SK-N-SH (cell line): Measurements from ENCODE around the gene PCSK2. TPM values are rescaled to one million over a fixed set of nuclear protein-coding genes. Genes with fewer than 3 reads are reported as not detected.
"Not testable (repeated sequence)": the region's sequence is repeated elsewhere in the genome, so short reads cannot be mapped to it uniquely, and the experiment has no call there.

ENCODE experiments used
- CTCF ChIA-PET: fragments of 300-600, 350-600 bp; formaldehyde crosslinking; extraction: SDS; loops from one replicate; lab custom pipeline; 2021; lab: Yijun Ruan, JAX
- POLR2A ChIA-PET: fragments of 350-600 bp; sonication (Branson Sonifier 250); formaldehyde crosslinking; extraction: SDS; loops from one replicate; lab custom pipeline; 2020; ENCODE audit warnings: antibody characterized with exemption, inconsistent platforms; lab: Yijun Ruan, JAX
- DNase-seq: peaks from one replicate; pipeline ENCODE4 v3.0.0; 2012
- H2AFZ ChIP-seq: fragments of 200-600 bp; sonication (generic); 2 replicates; pipeline ENCODE4 v1.8.1; 2016; ENCODE audit warnings: antibody characterized with exemption, mild to moderate bottlenecking, low read depth
- H3F3A ChIP-seq: fragments of 200-600 bp; sonication (generic); replicated peaks from 2 replicates; pipeline ENCODE3; 2016; ENCODE audit warnings: antibody characterized with exemption, mild to moderate bottlenecking; ENCODE audit not compliant: insufficient read depth
- H3K27ac ChIP-seq, 2 experiments: fragments of 200-500 bp in 1 of 2; fragments of 200-600 bp in 1 of 2; sonication (Bioruptor generic) in 1 of 2; sonication (generic), shearing (Covaris generic) in 1 of 2; 2 replicates each; pipeline versions ENCODE4 v1.5.1 to v1.6.1; 2014 to 2016; ENCODE audit warnings: low read depth in 2 of 2, inconsistent platforms in 1 of 2, low read length in 1 of 2, mild to moderate bottlenecking in 1 of 2, mixed read lengths in 1 of 2
- H3K27me3 ChIP-seq: fragments of 200-600 bp; sonication (generic), shearing (Covaris generic); 2 replicates; pipeline ENCODE4 v1.6.1; 2016; ENCODE audit warnings: mixed run types; ENCODE audit not compliant: insufficient read depth
- H3K36me3 ChIP-seq, 2 experiments: fragments of 200-500 bp in 1 of 2; fragments of 200-600 bp in 1 of 2; sonication (Bioruptor generic) in 1 of 2; sonication (generic) in 1 of 2; replicated peaks in 1 of 2; 2 replicates each; pipeline versions ENCODE3 to v1.5.1; 2014 to 2016; ENCODE audit warnings: low read length in 1 of 2, mild to moderate bottlenecking in 1 of 2; ENCODE audit not compliant: insufficient read depth in 2 of 2, control insufficient read depth in 1 of 2
- H3K4me1 ChIP-seq, 2 experiments: fragments of 200-500 bp in 1 of 2; fragments of 200-600 bp in 1 of 2; sonication (Bioruptor generic) in 1 of 2; sonication (generic), shearing (Covaris generic) in 1 of 2; 2 replicates each; pipeline versions ENCODE4 v1.5.1 to v1.6.1; 2014 to 2016; ENCODE audit warnings: low read depth in 1 of 2, low read length in 1 of 2, mixed run types in 1 of 2; ENCODE audit not compliant: insufficient read depth in 2 of 2, control insufficient read depth in 1 of 2
- H3K4me2 ChIP-seq: fragments of 200-600 bp; sonication (generic), shearing (Covaris generic); 2 replicates; pipeline ENCODE4 v1.6.1; 2017; ENCODE audit warnings: mixed run types
- H3K4me3 ChIP-seq, 2 experiments: fragments of 200-500 bp in 1 of 2; fragments of 200-600 bp in 1 of 2; sonication (Bioruptor generic) in 1 of 2; sonication (generic), shearing (Covaris generic) in 1 of 2; 2 replicates each; pipeline versions ENCODE4 v1.5.1 to v1.8.1; 2014 to 2016; ENCODE audit warnings: low read depth in 2 of 2, inconsistent platforms in 1 of 2, low read length in 1 of 2, mild to moderate bottlenecking in 1 of 2, mixed read lengths in 1 of 2, moderate library complexity in 1 of 2
- H3K79me2 ChIP-seq: fragments of 200-600 bp; sonication (generic); 2 replicates; pipeline ENCODE4 v1.8.1; 2017; ENCODE audit warnings: mild to moderate bottlenecking; ENCODE audit not compliant: insufficient read depth
- H3K9ac ChIP-seq: fragments of 200-600 bp; sonication (generic); 2 replicates; pipeline ENCODE4 v1.6.1; 2017; ENCODE audit warnings: mixed run types
- H3K9me2 ChIP-seq: fragments of 200-600 bp; sonication (generic); 2 replicates; pipeline ENCODE4 v1.6.1; 2017; ENCODE audit warnings: mixed run types
- H3K9me3 ChIP-seq: fragments of 200-600 bp; sonication (generic); 2 replicates; pipeline ENCODE4 v1.6.1; 2017; ENCODE audit warnings: mixed run types, mild to moderate bottlenecking, moderate library complexity
- H4K20me1 ChIP-seq: fragments of 200-600 bp; sonication (generic); 2 replicates; pipeline ENCODE4 v1.6.1; 2017; ENCODE audit warnings: mild to moderate bottlenecking, mixed run types; ENCODE audit not compliant: insufficient read depth
- CHD2 ChIP-seq: fragments of 150-350 bp; IDR thresholded peaks from 2 replicates; pipeline ENCODE4 v1.6.1; 2018; ENCODE audit warnings: low read length; ENCODE audit not compliant: partially characterized antibody
- ELF1 ChIP-seq: IDR thresholded peaks from 2 replicates; pipeline ENCODE4 v1.4.0; 2012
- EP300 ChIP-seq, 2 experiments: IDR thresholded peaks; 2 replicates each; pipeline versions ENCODE4 v1.4.0 to v1.6.1; 2012; ENCODE audit warnings: borderline replicate concordance in 1 of 2, low read depth in 1 of 2, low read length in 1 of 2
- FOXJ3 ChIP-seq: sonication (generic); formaldehyde crosslinking; IDR thresholded peaks from 2 replicates; pipeline ENCODE4 v1.5.1; 2020; ENCODE audit warnings: mild to moderate bottlenecking, missing genetic modification reagents
- JUND ChIP-seq: IDR thresholded peaks from 2 replicates; pipeline ENCODE4 v1.4.0; 2012
- MAX ChIP-seq: IDR thresholded peaks from 2 replicates; pipeline ENCODE4 v1.4.0; 2012; ENCODE audit warnings: low read depth
- MEF2A ChIP-seq: IDR thresholded peaks from 2 replicates; pipeline ENCODE4 v1.4.0; 2012; ENCODE audit warnings: low read depth, borderline replicate concordance
- MXI1 ChIP-seq: IDR thresholded peaks from 2 replicates; pipeline ENCODE4 v1.6.1; 2012; ENCODE audit warnings: mild to moderate bottlenecking, low read depth, low read length, improper control_type of control experiment
- NFIC ChIP-seq: IDR thresholded peaks from 2 replicates; pipeline ENCODE4 v1.4.0; 2012; ENCODE audit warnings: borderline replicate concordance
- NRF1 ChIP-seq: IDR thresholded peaks from 2 replicates; pipeline ENCODE4 v1.6.1; 2012; ENCODE audit warnings: low read depth, mild to moderate bottlenecking, low read length
- POLR2AphosphoS5 ChIP-seq: IDR thresholded peaks from 2 replicates; pipeline ENCODE4 v1.6.1; 2012; ENCODE audit warnings: low read depth, low read length
- RAD21 ChIP-seq: IDR thresholded peaks from 2 replicates; pipeline ENCODE4 v1.6.1; 2012; ENCODE audit warnings: mild to moderate bottlenecking, low read length
- RXRA ChIP-seq: IDR thresholded peaks from 2 replicates; pipeline ENCODE4 v1.4.0; 2012; ENCODE audit warnings: low read depth, mild to moderate bottlenecking, borderline replicate concordance
- SIN3A ChIP-seq: IDR thresholded peaks from 2 replicates; pipeline ENCODE4 v1.6.1; 2012; ENCODE audit warnings: low read depth, mild to moderate bottlenecking, low read length, moderate library complexity, borderline replicate concordance
- SMC3 ChIP-seq: IDR thresholded peaks from 2 replicates; pipeline ENCODE4 v1.6.1; 2012; ENCODE audit warnings: low read depth, low read length, improper control_type of control experiment
- TAF1 ChIP-seq: IDR thresholded peaks from 2 replicates; pipeline ENCODE4 v1.6.1; 2012; ENCODE audit warnings: low read depth, mild to moderate bottlenecking, low read length, moderate library complexity, borderline replicate concordance
- YY1 ChIP-seq: IDR thresholded peaks from 2 replicates; pipeline ENCODE4 v1.4.0; 2012; ENCODE audit warnings: low read depth, mild to moderate bottlenecking
- WGBS: methylation state at CpG from one replicate; pipeline ENCODE4 v1.1.6; 2017; ENCODE audit warnings: low lambda C conversion rate; 5-methylcytosine and 5-hydroxymethylcytosine counted together
- polyA plus RNA-seq, 3 experiments: library from polyadenylated mRNA; depleted of rRNA; stranded (reverse); fragments of >200 nt; gene quantifications; 2 replicates each; pipeline ENCODE4 v1.2.3, GENCODE V29; 2012
- TF ChIP-seq, protein P1 (sequence below): IDR thresholded peaks from 2 replicates; pipeline ENCODE4 v1.6.1; 2012; ENCODE audit warnings: mild to moderate bottlenecking, low read depth, low read length, moderate library complexity

Gene PCSK2
- polyA plus RNA-seq, 1 of the 3 experiments (the other 2 are of a cell fraction): not detected

GRCh38 chr20:17215167-17215566 lies 11.7 kb upstream of the PCSK2 start (continued):
- TF ChIP-seq MAX: no peak
- TF ChIP-seq NRF1: no peak

GRCh38 chr20:17219856-17220255 lies 7.0 kb upstream of the PCSK2 start:
- H3K9ac ChIP-seq, H3K9me3 ChIP-seq, H3K79me2 ChIP-seq, DNase-seq, H3K36me3 ChIP-seq, H4K20me1 ChIP-seq, H3F3A ChIP-seq, H2AFZ ChIP-seq, POLR2A ChIA-PET, H3K9me2 ChIP-seq, H3K4me3 ChIP-seq, H3K4me2 ChIP-seq, H3K4me1 ChIP-seq, H3K27me3 ChIP-seq, H3K27ac ChIP-seq: not testable (repeated sequence)
- 27% methylated on average over 1 of the region's 1 CpG for WGBS
- CTCF ChIA-PET: interaction anchor here (1.0 kb wide), 1 partner anchor 211 kb away, joined by 3 read pairs; no protein-coding TSS in a partner anchor

DNA sequence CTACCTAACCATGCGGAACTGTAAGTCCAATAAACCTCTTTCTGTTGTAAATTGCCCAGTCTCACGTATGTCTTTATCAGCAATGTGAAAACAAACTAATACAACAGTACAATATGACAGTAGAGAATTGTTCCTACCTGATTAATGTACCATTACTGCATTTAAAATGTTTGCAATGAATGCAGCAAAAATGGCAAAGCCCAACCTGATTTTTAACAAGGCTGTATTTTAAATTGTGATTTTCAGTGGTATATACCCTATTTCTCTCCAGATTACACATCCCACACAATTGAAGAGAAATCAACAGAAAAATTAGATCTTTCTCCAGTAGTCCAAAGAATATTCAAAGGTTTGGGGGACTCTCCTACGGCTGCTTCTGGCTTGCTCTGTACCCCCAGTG lies 3.3 kb upstream of the PCSK2 start:
- CTCF ChIA-PET: no interaction called here
- H3K9me2 ChIP-seq: no peaks in the 10 kb centered on the region
- no peak overlapping the region for H2AFZ ChIP-seq

More for the DNA sequence above, 3.3 kb upstream of the PCSK2 start:
- no peak for DNase-seq
- Histone ChIP-seq H3K9ac (no peak overlapping the region), H3K9me3 (no peaks in the 10 kb centered on the region), H3K4me2 (no peak overlapping the region), H3K4me1 (peaks cover 0 to 14% of the 10 kb centered on the region in 2 experiments; a peak in 1 of 4 replicates), H3K79me2 (no peaks in the 10 kb centered on the region), H4K20me1 (no peaks in the 10 kb centered on the region), H3K27ac (no peak overlapping the region), H3K36me3 (no peaks in the 10 kb centered on the region), H3K4me3 (no peak overlapping the region), H3F3A (no peaks in the 10 kb centered on the region), H3K27me3 (no peaks in the 10 kb centered on the region; the same call in 1 of the 2 replicates)
- POLR2A ChIA-PET: no interaction called here
- 23% methylated on average over 3 of the region's 3 CpGs for WGBS
- no peak for TF ChIP-seq JUND
- no peak for TF ChIP-seq RXRA
- no peak for TF ChIP-seq RAD21
- no peak for TF ChIP-seq TAF1
- no peak for TF ChIP-seq ELF1
- TF ChIP-seq CHD2: no peak
- no peak for TF ChIP-seq EP300 (IDR thresholded peaks at IDR 0.05; ENCODE audit: borderline replicate concordance in 1 of 2, low read depth in 1 of 2, low read length in 1 of 2)
- TF ChIP-seq SMC3: no peak
- no peak for TF ChIP-seq SIN3A
- TF ChIP-seq MXI1: no peak
- TF ChIP-seq, protein P1, sequence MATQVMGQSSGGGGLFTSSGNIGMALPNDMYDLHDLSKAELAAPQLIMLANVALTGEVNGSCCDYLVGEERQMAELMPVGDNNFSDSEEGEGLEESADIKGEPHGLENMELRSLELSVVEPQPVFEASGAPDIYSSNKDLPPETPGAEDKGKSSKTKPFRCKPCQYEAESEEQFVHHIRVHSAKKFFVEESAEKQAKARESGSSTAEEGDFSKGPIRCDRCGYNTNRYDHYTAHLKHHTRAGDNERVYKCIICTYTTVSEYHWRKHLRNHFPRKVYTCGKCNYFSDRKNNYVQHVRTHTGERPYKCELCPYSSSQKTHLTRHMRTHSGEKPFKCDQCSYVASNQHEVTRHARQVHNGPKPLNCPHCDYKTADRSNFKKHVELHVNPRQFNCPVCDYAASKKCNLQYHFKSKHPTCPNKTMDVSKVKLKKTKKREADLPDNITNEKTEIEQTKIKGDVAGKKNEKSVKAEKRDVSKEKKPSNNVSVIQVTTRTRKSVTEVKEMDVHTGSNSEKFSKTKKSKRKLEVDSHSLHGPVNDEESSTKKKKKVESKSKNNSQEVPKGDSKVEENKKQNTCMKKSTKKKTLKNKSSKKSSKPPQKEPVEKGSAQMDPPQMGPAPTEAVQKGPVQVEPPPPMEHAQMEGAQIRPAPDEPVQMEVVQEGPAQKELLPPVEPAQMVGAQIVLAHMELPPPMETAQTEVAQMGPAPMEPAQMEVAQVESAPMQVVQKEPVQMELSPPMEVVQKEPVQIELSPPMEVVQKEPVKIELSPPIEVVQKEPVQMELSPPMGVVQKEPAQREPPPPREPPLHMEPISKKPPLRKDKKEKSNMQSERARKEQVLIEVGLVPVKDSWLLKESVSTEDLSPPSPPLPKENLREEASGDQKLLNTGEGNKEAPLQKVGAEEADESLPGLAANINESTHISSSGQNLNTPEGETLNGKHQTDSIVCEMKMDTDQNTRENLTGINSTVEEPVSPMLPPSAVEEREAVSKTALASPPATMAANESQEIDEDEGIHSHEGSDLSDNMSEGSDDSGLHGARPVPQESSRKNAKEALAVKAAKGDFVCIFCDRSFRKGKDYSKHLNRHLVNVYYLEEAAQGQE: no peak
- TF ChIP-seq YY1: no peak
- TF ChIP-seq MEF2A: no peak
- no peak for TF ChIP-seq FOXJ3 (CRISPR knock-in tag)
- no peak for TF ChIP-seq POLR2AphosphoS5
- no peak for TF ChIP-seq MAX
- TF ChIP-seq NFIC: no peak
